Measurements from ENCODE around the gene TP53I3. TPM values are rescaled to one million over a fixed set of nuclear protein-coding genes. Genes with fewer than 3 reads are reported as not detected.

The TP53I3 gene
- total RNA-seq, 1 experiment from 2014 or later = 48.1 TPM

GRCh38 chr2:24051833-24052232 lies 32.8 kb downstream of the TP53I3 start:
- no peak overlapping the region for H2AK5ac ChIP-seq (ENCODE audit: insufficient read length, low read length)
- WGBS (ENCODE audit: extremely low coverage, insufficient read length, low lambda C conversion rate) = no CpG with 5 or more reads among the region's 8 CpGs
- no peaks in the 10 kb centered on the region for H3K27me3 ChIP-seq (ENCODE audit: insufficient read depth, low read length)
- H3K4me2 ChIP-seq (ENCODE audit: insufficient read depth, insufficient read length, low read length) = no peak overlapping the region
- H3K14ac ChIP-seq (ENCODE audit: insufficient read depth, low read length) = no peak overlapping the region
- Mint-ChIP-seq H3K4me1 (peaks cover 7 to 12% of the 10 kb centered on the region in 2 experiments), H3K4me3 (no peak overlapping the region), H3K27ac (no peak overlapping the region), H3K27me3 (ENCODE audit: low read depth) (no peaks in the 10 kb centered on the region), H3K36me3 (ENCODE audit: insufficient read depth in 1 of 3, low read depth in 3 of 3) (peaks cover 14 to 20% (median 14%) of the 10 kb centered on the region in 3 experiments; a peak in 6 of 7 replicates), H3K9me3 (no peaks in the 10 kb centered on the region)
- H3K23ac ChIP-seq (ENCODE audit: insufficient read length, low read depth, low read length) = no peak overlapping the region
- no peak overlapping the region for H2AFZ ChIP-seq (ENCODE audit: low read length)
- TF ChIP-seq CTCF (conservative IDR thresholded peaks at IDR 0.05) = no peak
- H3K18ac ChIP-seq (ENCODE audit: insufficient read length, low read depth, low read length) = no peak overlapping the region
- peaks cover 5% of the 10 kb centered on the region for H4K20me1 ChIP-seq (ENCODE audit: control insufficient read depth, insufficient read depth, insufficient read length)
- H3K23me2 ChIP-seq (ENCODE audit: insufficient read length, low read depth, low read length, poor library complexity, severe bottlenecking) = peaks cover 9% of the 10 kb centered on the region
- no peak overlapping the region for H3K56ac ChIP-seq (ENCODE audit: insufficient read length, low read depth, low read length)
- no peak overlapping the region for H2BK5ac ChIP-seq (ENCODE audit: insufficient read length, low read length)
- H3K9me3 ChIP-seq (ENCODE audit: control insufficient read depth, low read depth, low read length) = no peaks in the 10 kb centered on the region
- no peak overlapping the region for H2BK20ac ChIP-seq (ENCODE audit: low read depth, low read length, poor library complexity, severe bottlenecking)
- H3K9ac ChIP-seq (ENCODE audit: extremely low read depth, insufficient read length, low read length) = no peak overlapping the region
- 0 out of 2 replicates have a peak, but pooled peaks cover 1% of the 10 kb centered on the region for H3K4me1 ChIP-seq (ENCODE audit: insufficient read depth, low read length)
- no peak overlapping the region for H4K8ac ChIP-seq (replicated peaks; ENCODE audit: insufficient read length, low read depth, low read length)
- no peaks in the 10 kb centered on the region for H3K79me2 ChIP-seq (ENCODE audit: insufficient read depth, low read length)
- no peak overlapping the region for H4K5ac ChIP-seq (ENCODE audit: insufficient read length, low read depth, low read length)
- no peak overlapping the region for H3K27ac ChIP-seq (ENCODE audit: insufficient read length, low read depth, low read length)
- H3K4ac ChIP-seq (ENCODE audit: low read depth, low read length) = no peak overlapping the region
- H2BK120ac ChIP-seq (ENCODE audit: low read depth, low read length, poor library complexity, severe bottlenecking) = no peak overlapping the region
- H2BK15ac ChIP-seq (ENCODE audit: low read depth, low read length) = no peak overlapping the region
- H3T11ph ChIP-seq (ENCODE audit: low read length) = no peak overlapping the region
- H4K91ac ChIP-seq (ENCODE audit: insufficient read length, low read depth, low read length) = no peak overlapping the region
- no peak for DNase-seq
- H2BK12ac ChIP-seq (ENCODE audit: insufficient read length, low read depth, low read length) = no peak overlapping the region
- H3K79me1 ChIP-seq (ENCODE audit: insufficient read depth, low read depth, low read length, poor library complexity, severe bottlenecking) = no peaks in the 10 kb centered on the region

Data from H9 (cell line).